GM21360 (cell line): ENCODE data around the gene ARHGAP10.
A peak's percentile ranks its signal among the peaks of the same experiment; 100 is the strongest.

Experiments used
- ATAC-seq: cut with Tn5 transposase; IDR thresholded peaks from one replicate; pipeline ENCODE4 v1.9.1; 2021; ENCODE audit warnings: mild to moderate bottlenecking, moderate library complexity; ENCODE audit not compliant: unreplicated experiment

The ARHGAP10 gene

GRCh38 chr4:147765121-147765529, 33.2 kb downstream of the ARHGAP10 start:
- ATAC-seq = no peak

DNA sequence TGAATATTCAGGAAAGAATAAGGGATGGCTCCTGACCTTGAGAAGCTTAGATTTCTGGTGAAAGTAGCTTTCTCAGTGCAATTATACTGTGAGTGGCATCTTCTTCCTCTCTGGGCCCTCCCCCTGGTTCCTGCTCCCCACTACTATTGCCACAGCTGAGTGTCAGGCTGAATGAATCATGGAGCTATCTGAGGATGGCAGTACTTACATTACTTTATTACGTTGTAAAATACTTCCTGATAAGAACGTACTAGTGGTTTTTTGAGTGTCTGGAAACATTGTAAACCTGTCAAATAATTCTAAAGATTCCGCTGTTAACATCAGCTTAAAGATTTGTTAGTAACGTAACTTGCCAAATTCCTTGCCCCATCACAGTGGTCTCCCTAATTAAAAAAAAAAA, 36.2 kb downstream of the ARHGAP10 start:
- no peak for ATAC-seq

- no peak for ATAC-seq
Observed at GRCh38 chr4:147769386-147769785, 37.5 kb downstream of the ARHGAP10 start.

- ATAC-seq = no peak
Observed at GRCh38 chr4:147770831-147771230, 38.9 kb downstream of the ARHGAP10 start.

DNA sequence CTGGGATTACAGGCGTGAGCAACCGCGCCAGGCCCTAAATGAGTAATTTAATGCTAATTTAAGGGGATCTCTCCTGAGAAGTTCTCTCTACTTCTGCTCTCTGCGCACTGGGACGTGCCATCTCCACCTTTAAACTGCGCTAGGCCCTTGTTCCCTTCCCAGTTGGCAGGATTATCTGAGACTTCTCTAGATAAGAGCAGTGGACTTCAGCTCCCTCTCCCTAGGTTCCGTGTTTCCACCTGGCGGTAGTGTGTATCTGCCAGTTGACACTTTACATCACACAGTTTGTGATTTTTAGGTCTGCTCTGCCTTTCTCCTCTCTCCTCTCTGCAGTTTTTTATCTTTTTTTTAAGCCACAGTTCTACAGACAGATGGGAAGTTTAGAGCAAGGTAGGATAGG, 40.2 kb downstream of the ARHGAP10 start:
- no peak for ATAC-seq

DNA sequence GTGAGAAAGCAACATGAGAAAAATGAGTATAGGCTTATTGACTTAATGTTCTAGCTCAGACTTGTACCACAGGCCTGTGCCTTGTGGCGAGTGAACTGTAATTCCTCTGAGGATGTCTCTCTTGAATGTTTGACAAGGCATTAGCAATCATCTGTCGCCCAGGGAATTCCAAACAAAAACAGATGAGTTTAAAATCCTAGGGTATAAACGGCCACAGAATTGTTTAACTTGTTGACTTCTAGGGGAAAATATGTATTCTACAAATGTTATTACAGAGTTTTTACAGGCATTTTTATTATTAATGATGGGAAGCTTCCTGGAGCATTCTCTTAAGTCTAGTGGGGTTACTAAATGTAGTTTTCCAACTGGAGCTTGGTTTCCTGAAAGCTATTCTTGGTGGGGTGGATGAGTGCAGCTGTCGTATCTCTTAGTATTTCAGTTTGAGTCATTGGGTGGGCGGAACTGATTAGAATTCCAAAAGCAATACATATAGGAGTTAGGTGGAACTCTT, 40.6 kb downstream of the ARHGAP10 start:
- ATAC-seq = no peak

- ATAC-seq = peak; percentile 55
Observed at GRCh38 chr4:147773261-147774184, 41.6 kb downstream of the ARHGAP10 start.

GRCh38 chr4:147776716-147777115, 44.8 kb downstream of the ARHGAP10 start:
- ATAC-seq = no peak

DNA sequence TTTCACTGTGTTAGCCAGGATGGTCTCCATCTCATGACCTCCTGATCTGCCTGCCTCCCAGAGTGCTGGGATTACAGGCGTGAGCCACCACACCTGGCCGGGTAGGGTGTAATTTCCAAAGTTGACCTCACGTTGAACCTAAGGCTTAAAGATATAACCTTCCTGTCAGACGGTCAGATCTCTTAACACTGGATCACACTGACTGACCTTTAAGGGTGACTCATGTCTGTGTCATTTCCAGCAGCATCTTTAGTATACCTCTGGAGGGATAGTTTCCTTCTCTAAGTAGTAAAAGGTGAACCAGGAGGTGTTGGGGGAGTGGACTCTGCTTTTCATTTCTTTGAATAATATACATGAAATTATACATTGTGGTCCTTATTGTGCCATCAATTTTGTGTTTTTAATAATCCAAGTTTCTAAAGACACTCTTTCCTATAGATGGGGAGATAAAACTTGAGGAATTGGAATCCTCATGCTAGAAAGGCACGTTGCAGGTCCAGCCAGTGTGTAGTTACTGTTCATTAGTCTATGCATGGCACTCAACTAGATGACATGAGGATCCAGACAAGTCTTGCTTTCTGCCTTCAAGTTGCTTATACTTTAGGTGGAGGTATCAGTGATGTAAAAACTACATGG, 45.7 kb downstream of the ARHGAP10 start:
- ATAC-seq = no peak

GRCh38 chr4:147778942-147779341, 47.1 kb downstream of the ARHGAP10 start:
- ATAC-seq = peak; percentile 59

GRCh38 chr4:147779451-147779850, 47.6 kb downstream of the ARHGAP10 start:
- ATAC-seq = no peak

- peak; percentile 66 for ATAC-seq
Observed at GRCh38 chr4:147780137-147780777, 48.4 kb downstream of the ARHGAP10 start.

- no peak for ATAC-seq
Observed at GRCh38 chr4:147782087-147782781, 50.3 kb downstream of the ARHGAP10 start.

GRCh38 chr4:147785129-147785528, 53.2 kb downstream of the ARHGAP10 start:
- no peak for ATAC-seq

DNA sequence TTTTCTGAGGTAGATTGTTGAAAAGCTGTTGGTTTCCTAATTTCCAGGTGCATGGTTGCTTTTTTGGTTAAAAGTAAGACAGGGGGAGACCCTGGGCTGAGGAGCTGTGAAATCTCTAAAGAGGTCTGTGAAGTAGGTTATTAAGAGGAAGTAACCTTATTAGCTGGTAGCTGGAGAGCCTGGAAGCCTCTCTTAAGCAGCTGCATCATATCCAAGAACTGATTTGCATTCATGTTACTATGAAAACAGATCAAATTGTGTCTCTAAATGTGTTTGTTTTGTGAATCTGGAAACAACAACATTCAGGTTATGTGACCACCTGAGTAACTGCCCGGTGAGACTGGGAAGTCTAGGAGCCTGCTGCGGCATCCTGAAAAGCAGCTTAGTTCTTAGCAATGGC, 54.1 kb downstream of the ARHGAP10 start:
- peak; percentile 81 for ATAC-seq

DNA sequence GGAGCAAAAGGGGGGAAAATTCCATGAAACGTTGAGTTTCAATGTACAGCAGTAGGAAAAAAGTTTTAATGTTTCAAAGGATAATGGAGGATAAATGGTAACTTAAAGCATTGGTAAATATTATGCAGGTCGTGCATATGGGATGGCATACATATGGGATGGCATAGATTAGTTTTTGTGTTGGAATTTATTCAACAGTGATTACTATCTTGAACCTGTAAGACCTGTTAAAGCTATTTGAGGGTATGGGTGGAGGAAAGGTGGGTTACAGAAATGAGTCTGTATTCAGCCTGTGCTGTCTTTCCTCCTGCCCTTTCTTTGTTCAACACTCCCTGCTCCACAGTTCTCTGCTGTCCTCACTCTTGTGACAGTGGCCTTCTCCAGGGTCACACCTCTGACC, 54.6 kb downstream of the ARHGAP10 start:
- ATAC-seq = no peak

GRCh38 chr4:147787204-147787603, 55.3 kb downstream of the ARHGAP10 start:
- no peak for ATAC-seq

- no peak for ATAC-seq
Observed at GRCh38 chr4:147788791-147789190, 56.9 kb downstream of the ARHGAP10 start.

DNA sequence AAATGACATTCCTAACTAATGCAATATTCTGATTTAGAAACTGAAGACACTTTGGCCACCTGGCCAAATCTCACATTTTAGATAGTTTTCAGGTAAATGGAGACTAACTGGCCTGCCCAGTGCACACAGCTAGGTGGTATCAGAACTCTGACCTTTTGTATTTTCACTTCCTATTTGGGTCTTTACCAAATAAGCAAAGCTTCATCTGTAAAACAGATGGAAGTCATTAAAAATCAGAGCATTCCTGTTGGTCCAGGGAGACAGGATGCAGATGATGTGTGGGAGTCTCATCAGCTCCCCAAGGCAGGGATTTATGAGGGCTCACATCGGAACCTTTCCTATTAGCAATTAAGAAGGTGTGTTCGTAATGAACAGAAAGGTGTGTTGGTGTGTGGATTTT, 57.7 kb downstream of the ARHGAP10 start:
- ATAC-seq = no peak

DNA sequence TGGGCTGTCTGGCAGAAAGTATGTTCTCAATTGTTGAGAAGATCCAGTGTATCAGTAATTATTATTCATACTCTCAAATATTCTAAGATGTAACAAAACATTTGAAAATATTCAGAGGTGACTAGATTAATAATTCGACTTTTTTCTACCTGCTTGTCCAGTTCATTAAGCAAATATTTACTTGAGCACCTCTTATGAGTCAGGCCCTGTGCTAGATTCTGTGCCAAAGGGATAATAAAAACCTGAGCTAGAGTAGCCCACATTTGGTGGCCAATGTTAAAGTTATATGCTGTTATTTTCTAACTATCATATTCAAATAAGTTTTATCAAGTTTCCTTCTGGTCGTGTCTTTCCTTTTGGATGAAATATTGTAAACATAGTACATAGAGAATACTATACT, 58.5 kb downstream of the ARHGAP10 start:
- ATAC-seq = no peak

DNA sequence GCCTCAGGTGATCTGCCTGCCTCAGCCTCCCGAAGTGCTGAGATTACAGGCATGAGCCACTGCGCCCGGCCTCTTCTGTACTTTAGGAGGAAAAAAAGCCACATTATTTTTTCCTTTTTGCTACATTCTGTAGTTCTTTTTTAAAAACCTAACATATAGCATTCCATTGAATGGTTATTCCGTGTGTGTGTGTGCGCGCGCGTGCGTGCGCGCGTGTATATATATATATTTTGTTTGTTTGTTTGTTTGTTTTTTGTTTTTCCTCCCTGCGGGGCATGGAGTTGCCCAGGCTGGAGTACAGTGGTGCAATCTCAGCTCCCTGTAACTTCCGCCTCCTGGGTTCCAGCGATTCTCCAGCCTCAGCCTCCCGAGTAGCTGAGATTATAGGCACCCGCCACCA, 59.5 kb downstream of the ARHGAP10 start:
- ATAC-seq = no peak
